MM.1S (cell line): ENCODE data around the gene FLT4.
"Not testable (repeated sequence)": the region's sequence is repeated elsewhere in the genome, so short reads cannot be mapped to it uniquely, and the experiment has no call there.

Experiments used
- DNase-seq: peaks from one replicate; pipeline ENCODE4 v3.0.0-alpha.2; 2015
- H2AFZ ChIP-seq: fragments of 300-600 bp; sonication (generic); 2 replicates; pipeline ENCODE4 v1.6.0; 2016; ENCODE audit warnings: antibody characterized with exemption, low read length
- H3F3A ChIP-seq: fragments of 300-600 bp; sonication (generic); 2 replicates; pipeline ENCODE4 v1.6.1; 2016; ENCODE audit warnings: mild to moderate bottlenecking, antibody characterized with exemption, low read length, moderate library complexity, mixed read lengths; ENCODE audit not compliant: insufficient read depth
- H3K27ac ChIP-seq: fragments of 300-600 bp; sonication (generic); 2 replicates; pipeline ENCODE4 v1.5.1; 2016; ENCODE audit warnings: mild to moderate bottlenecking, low read length
- H3K27me3 ChIP-seq: fragments of 300-600 bp; sonication (generic); replicated peaks from 2 replicates; pipeline ENCODE4 v1.6.0; 2016; ENCODE audit warnings: low read length; ENCODE audit not compliant: insufficient read depth
- H3K36me3 ChIP-seq: fragments of 300-600 bp; sonication (generic); replicated peaks from 2 replicates; pipeline ENCODE4 v1.6.1; 2016; ENCODE audit warnings: mild to moderate bottlenecking, low read length, mixed read lengths; ENCODE audit not compliant: insufficient read depth
- H3K4me1 ChIP-seq: fragments of 300-600 bp; sonication (generic); 2 replicates; pipeline ENCODE4 v1.6.1; 2016; ENCODE audit warnings: low read length, mixed read lengths
- H3K4me2 ChIP-seq: fragments of 300-600 bp; sonication (generic); 2 replicates; pipeline ENCODE4 v1.6.0; 2016; ENCODE audit warnings: low read depth, low read length
- H3K4me3 ChIP-seq: fragments of 300-600 bp; sonication (generic); 2 replicates; pipeline ENCODE4 v1.5.1; 2016; ENCODE audit warnings: low read length, mixed read lengths
- H3K79me2 ChIP-seq: fragments of 300-600 bp; sonication (generic); 2 replicates; pipeline ENCODE4 v1.6.1; 2016; ENCODE audit warnings: mixed run types, low read length, mixed read lengths
- H3K9ac ChIP-seq: fragments of 300-600 bp; sonication (generic); 2 replicates; pipeline ENCODE4 v1.6.1; 2016; ENCODE audit warnings: low read length, mixed read lengths
- H3K9me2 ChIP-seq: fragments of 300-600 bp; sonication (generic); replicated peaks from 2 replicates; pipeline ENCODE4 v1.6.1; 2016; ENCODE audit warnings: mild to moderate bottlenecking, low read length, mixed read lengths; ENCODE audit not compliant: insufficient read depth
- H3K9me3 ChIP-seq: fragments of 300-600 bp; sonication (generic); replicated peaks from 2 replicates; pipeline ENCODE4 v1.6.1; 2016; ENCODE audit warnings: mild to moderate bottlenecking, low read length, mixed read lengths; ENCODE audit not compliant: insufficient read depth
- H4K20me1 ChIP-seq: fragments of 300-600 bp; sonication (generic); 2 replicates; pipeline ENCODE4 v1.6.1; 2016; ENCODE audit warnings: mild to moderate bottlenecking, low read length, moderate library complexity, mixed read lengths; ENCODE audit not compliant: insufficient read depth
- CTCF ChIP-seq: fragments of 300-600 bp; sonication (generic); IDR thresholded peaks from 2 replicates; pipeline ENCODE4 v1.5.1; 2016; ENCODE audit warnings: antibody characterized with exemption, low read length, mixed read lengths
- EZH2 ChIP-seq: fragments of 300-600 bp; sonication (generic); optimal IDR thresholded peaks from 2 replicates; pipeline ENCODE3; 2017; ENCODE audit warnings: low read depth, mild to moderate bottlenecking, antibody characterized with exemption, low read length, mixed read lengths
- EZH2phosphoT487 ChIP-seq: fragments of 300-600 bp; sonication (generic); IDR thresholded peaks from 2 replicates; pipeline ENCODE4 v1.6.1; 2018; ENCODE audit warnings: antibody characterized with exemption, low read length

FLT4 gene

GRCh38 chr5:180689775-180690174 is 40.4 kb upstream of the FLT4 start:
- Histone ChIP-seq H3K27me3 (no peaks in the 10 kb centered on the region; the same call in 1 of the 2 replicates), H3K27ac (no peak overlapping the region), H3K4me2 (no peak overlapping the region), H3F3A (no peaks in the 10 kb centered on the region), H4K20me1 (no peaks in the 10 kb centered on the region), H3K9me2 (no peaks in the 10 kb centered on the region), H3K79me2 (no peaks in the 10 kb centered on the region), H2AFZ (no peak overlapping the region), H3K4me1 (no peaks in the 10 kb centered on the region), H3K36me3 (no peaks in the 10 kb centered on the region), H3K9me3 (no peaks in the 10 kb centered on the region), H3K9ac (no peak overlapping the region), H3K4me3 (no peak overlapping the region)
- TF ChIP-seq EZH2phosphoT487 (no peak), EZH2 (no peak), CTCF (no peak)
- DNase-seq = no peak

GRCh38 chr5:180689071-180689694 is 39.8 kb upstream of the FLT4 start:
- Histone ChIP-seq H3K9ac (no peak overlapping the region), H3K27me3 (no peaks in the 10 kb centered on the region; the same call in 1 of the 2 replicates)

DNA sequence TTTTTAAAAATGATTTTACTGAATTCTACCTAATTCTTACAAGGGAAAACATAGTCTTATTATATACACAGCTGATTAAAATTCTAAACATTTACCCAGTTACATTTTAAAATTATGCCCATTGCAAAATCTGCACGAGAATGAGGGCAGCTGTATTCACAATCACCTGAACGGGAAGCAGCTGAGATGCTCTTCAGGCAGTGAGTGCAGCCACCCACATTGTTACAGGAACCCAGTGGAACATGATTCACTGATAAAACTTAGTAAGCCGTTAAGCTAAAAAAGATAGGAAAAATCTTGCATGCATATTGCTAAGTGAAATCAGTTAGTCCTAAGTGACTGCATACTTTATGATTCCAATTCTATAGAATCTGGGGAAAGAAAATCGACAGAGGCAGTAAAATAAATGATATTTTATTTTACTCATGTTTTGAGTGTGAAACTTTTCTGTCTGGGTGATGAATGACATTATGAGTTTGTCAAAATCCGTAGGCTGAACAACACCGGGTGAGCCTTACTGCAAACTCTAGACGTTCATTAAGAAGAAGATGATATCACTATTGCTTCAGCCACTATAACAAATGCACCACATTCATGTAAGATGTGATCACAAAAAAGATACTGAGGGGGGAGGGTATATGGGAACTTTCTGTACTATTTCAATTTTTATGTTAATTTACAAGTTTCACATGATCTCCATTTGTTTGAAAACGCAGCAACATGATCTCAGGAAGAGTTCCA is 39.1 kb upstream of the FLT4 start:
- Histone ChIP-seq H4K20me1 (no peaks in the 10 kb centered on the region), H3K27ac (no peak overlapping the region), H3K27me3 (no peaks in the 10 kb centered on the region; the same call in 1 of the 2 replicates), H3K4me2 (no peak overlapping the region), H2AFZ (no peak overlapping the region), H3K36me3 (no peaks in the 10 kb centered on the region), H3K9me2 (no peaks in the 10 kb centered on the region), H3K9ac (no peak overlapping the region), H3K9me3 (no peaks in the 10 kb centered on the region), H3F3A (no peaks in the 10 kb centered on the region), H3K79me2 (no peaks in the 10 kb centered on the region), H3K4me3 (no peak overlapping the region), H3K4me1 (no peaks in the 10 kb centered on the region)
- no peak for TF ChIP-seq EZH2
- no peak for TF ChIP-seq EZH2phosphoT487
- no peak for TF ChIP-seq CTCF
- DNase-seq = no peak

More at GRCh38 chr5:180689071-180689694, 39.8 kb upstream of the FLT4 start:
- H3K79me2 ChIP-seq = no peaks in the 10 kb centered on the region
- TF ChIP-seq EZH2 = no peak
- TF ChIP-seq CTCF = no peak
- TF ChIP-seq EZH2phosphoT487 = no peak
- no peaks in the 10 kb centered on the region for H3K4me1 ChIP-seq
- no peaks in the 10 kb centered on the region for H3K9me2 ChIP-seq
- H3K9me3 ChIP-seq = no peaks in the 10 kb centered on the region
- no peak for DNase-seq
- no peak overlapping the region for H3K4me2 ChIP-seq
- H4K20me1 ChIP-seq = no peaks in the 10 kb centered on the region
- H3K36me3 ChIP-seq = no peaks in the 10 kb centered on the region
- H2AFZ ChIP-seq = no peak overlapping the region
- H3F3A ChIP-seq = no peaks in the 10 kb centered on the region
- H3K4me3 ChIP-seq = no peak overlapping the region
- H3K27ac ChIP-seq = no peak overlapping the region

- not testable (repeated sequence) for H3K79me2 ChIP-seq, H3K9me3 ChIP-seq, H2AFZ ChIP-seq, H3K36me3 ChIP-seq, H4K20me1 ChIP-seq, H3K9ac ChIP-seq, H3K27ac ChIP-seq, H3K4me3 ChIP-seq, H3F3A ChIP-seq, H3K9me2 ChIP-seq, H3K27me3 ChIP-seq, H3K4me1 ChIP-seq, DNase-seq, H3K4me2 ChIP-seq
These were observed 37.4 kb upstream of the FLT4 start for GRCh38 chr5:180686799-180687198.
